ENCODE measurements around the gene RERG. TPM values are rescaled to one million over a fixed set of nuclear protein-coding genes. Genes with fewer than 3 reads are reported as not detected.

Gene RERG
- total RNA-seq, 1 experiment from 2014 or later = not detected

DNA sequence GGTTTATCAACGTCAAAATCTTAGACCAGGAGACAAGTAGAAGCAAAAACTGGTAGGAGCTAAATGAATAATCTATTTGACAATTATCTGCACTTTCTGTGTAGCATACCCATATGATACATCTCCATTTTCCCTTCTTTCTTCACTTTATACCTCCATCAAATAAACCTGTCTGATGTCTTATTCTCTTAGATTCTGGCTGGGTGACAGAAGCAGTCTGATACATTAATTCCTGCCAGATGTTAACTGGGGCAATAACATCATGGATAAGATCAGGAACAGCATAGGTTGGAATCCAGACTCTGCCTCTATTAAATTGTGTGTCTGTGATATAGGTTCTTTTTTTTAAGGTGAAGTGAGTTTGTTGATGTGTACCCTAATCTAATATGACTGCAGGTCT lies 11.7 kb upstream of the RERG start:
- intact Hi-C loops (cut with micrococcal nuclease; ENCODE audit: unreplicated experiment) (no loop called here), in situ Hi-C loops (cut with HindIII; ENCODE audit: low pct_unique_long_range_greater_than_20kb, low sequenced_read_pairs) (no loop called here)
- DNase-seq (ENCODE audit: low read depth, low spot score) = no peak
- no TSS peak for BruUV-seq (replicated peaks)
- POLR2A ChIA-PET = no interaction called here
- Histone ChIP-seq H3K36me3 (ENCODE audit: control insufficient read depth, insufficient read depth, low read length) (no peaks in the 10 kb centered on the region), H3K9me3 (ENCODE audit: control insufficient read depth, insufficient read depth, low read depth, low read length) (no peaks in the 10 kb centered on the region), H3K4me1 (ENCODE audit: control insufficient read depth, insufficient read depth, low read length) (no peaks in the 10 kb centered on the region), H3K27ac (ENCODE audit: low read length) (no peak overlapping the region), H3K27me3 (ENCODE audit: control insufficient read depth, insufficient read depth, low read length) (no peaks in the 10 kb centered on the region), H3K4me3 (ENCODE audit: low read depth in 2 of 2, low read length in 2 of 2) (no peak overlapping the region)
- no peak for ATAC-seq
- TF ChIP-seq SIN3A (IDR thresholded peaks at IDR 0.05; ENCODE audit: borderline replicate concordance, insufficient read depth, low read depth, low read length) (no peak), TCF7L2 (IDR thresholded peaks at IDR 0.05; ENCODE audit: low read depth, low read length) (no peak), POLR2AphosphoS5 (IDR thresholded peaks at IDR 0.05; ENCODE audit: low read depth, low read length) (no peak)
- TF ChIP-seq, protein P1, sequence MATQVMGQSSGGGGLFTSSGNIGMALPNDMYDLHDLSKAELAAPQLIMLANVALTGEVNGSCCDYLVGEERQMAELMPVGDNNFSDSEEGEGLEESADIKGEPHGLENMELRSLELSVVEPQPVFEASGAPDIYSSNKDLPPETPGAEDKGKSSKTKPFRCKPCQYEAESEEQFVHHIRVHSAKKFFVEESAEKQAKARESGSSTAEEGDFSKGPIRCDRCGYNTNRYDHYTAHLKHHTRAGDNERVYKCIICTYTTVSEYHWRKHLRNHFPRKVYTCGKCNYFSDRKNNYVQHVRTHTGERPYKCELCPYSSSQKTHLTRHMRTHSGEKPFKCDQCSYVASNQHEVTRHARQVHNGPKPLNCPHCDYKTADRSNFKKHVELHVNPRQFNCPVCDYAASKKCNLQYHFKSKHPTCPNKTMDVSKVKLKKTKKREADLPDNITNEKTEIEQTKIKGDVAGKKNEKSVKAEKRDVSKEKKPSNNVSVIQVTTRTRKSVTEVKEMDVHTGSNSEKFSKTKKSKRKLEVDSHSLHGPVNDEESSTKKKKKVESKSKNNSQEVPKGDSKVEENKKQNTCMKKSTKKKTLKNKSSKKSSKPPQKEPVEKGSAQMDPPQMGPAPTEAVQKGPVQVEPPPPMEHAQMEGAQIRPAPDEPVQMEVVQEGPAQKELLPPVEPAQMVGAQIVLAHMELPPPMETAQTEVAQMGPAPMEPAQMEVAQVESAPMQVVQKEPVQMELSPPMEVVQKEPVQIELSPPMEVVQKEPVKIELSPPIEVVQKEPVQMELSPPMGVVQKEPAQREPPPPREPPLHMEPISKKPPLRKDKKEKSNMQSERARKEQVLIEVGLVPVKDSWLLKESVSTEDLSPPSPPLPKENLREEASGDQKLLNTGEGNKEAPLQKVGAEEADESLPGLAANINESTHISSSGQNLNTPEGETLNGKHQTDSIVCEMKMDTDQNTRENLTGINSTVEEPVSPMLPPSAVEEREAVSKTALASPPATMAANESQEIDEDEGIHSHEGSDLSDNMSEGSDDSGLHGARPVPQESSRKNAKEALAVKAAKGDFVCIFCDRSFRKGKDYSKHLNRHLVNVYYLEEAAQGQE (IDR thresholded peaks at IDR 0.05; ENCODE audit: insufficient read depth in 1 of 2, low read depth in 2 of 2, low read length in 1 of 2) = no peak
- TF ChIP-seq, protein P2, sequence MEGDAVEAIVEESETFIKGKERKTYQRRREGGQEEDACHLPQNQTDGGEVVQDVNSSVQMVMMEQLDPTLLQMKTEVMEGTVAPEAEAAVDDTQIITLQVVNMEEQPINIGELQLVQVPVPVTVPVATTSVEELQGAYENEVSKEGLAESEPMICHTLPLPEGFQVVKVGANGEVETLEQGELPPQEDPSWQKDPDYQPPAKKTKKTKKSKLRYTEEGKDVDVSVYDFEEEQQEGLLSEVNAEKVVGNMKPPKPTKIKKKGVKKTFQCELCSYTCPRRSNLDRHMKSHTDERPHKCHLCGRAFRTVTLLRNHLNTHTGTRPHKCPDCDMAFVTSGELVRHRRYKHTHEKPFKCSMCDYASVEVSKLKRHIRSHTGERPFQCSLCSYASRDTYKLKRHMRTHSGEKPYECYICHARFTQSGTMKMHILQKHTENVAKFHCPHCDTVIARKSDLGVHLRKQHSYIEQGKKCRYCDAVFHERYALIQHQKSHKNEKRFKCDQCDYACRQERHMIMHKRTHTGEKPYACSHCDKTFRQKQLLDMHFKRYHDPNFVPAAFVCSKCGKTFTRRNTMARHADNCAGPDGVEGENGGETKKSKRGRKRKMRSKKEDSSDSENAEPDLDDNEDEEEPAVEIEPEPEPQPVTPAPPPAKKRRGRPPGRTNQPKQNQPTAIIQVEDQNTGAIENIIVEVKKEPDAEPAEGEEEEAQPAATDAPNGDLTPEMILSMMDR (IDR thresholded peaks at IDR 0.05) = no peak
- CTCF ChIA-PET = no interaction called here

DNA sequence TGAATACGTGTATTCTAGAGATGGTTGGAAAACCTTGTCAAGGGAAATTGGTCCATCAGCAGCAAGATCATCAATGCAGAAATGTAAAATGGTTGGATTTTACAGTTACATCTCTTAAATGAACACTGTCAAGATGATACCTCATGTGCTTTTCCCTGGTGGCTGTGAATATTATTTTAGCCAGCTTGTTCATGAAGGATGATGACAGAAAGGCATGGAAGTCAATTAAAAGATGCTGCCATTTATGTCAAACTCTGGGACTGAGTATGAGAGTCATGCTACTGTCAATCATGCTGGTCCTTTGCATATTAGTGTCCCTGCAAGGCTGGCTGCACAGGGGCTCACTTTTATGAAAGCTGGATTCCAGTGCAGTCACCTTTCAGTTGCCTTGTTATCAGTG lies 10.3 kb upstream of the RERG start:
- H3K9me3 ChIP-seq (ENCODE audit: control insufficient read depth, insufficient read depth, low read depth, low read length) = no peaks in the 10 kb centered on the region
- CTCF ChIA-PET = no interaction called here
- POLR2A ChIA-PET = no interaction called here
- BruUV-seq (replicated peaks) = no TSS peak
- no peak for ATAC-seq
- no peak for DNase-seq (ENCODE audit: low read depth, low spot score)
- H3K4me3 ChIP-seq (ENCODE audit: low read depth in 2 of 2, low read length in 2 of 2) = no peak overlapping the region
- TF ChIP-seq, protein P2 (IDR thresholded peaks at IDR 0.05) = no peak
- TF ChIP-seq SIN3A (IDR thresholded peaks at IDR 0.05; ENCODE audit: borderline replicate concordance, insufficient read depth, low read depth, low read length) (no peak), POLR2AphosphoS5 (IDR thresholded peaks at IDR 0.05; ENCODE audit: low read depth, low read length) (no peak), TCF7L2 (IDR thresholded peaks at IDR 0.05; ENCODE audit: low read depth, low read length) (no peak)
- TF ChIP-seq, protein P1 (IDR thresholded peaks at IDR 0.05; ENCODE audit: insufficient read depth in 1 of 2, low read depth in 2 of 2, low read length in 1 of 2) = no peak
- H3K4me1 ChIP-seq (ENCODE audit: control insufficient read depth, insufficient read depth, low read length) = no peaks in the 10 kb centered on the region
- intact Hi-C loops (cut with micrococcal nuclease; ENCODE audit: unreplicated experiment) = no loop called here
- H3K36me3 ChIP-seq (ENCODE audit: control insufficient read depth, insufficient read depth, low read length) = no peaks in the 10 kb centered on the region
- no peaks in the 10 kb centered on the region for H3K27me3 ChIP-seq (ENCODE audit: control insufficient read depth, insufficient read depth, low read length)
- in situ Hi-C loops (cut with HindIII; ENCODE audit: low pct_unique_long_range_greater_than_20kb, low sequenced_read_pairs) = no loop called here
- H3K27ac ChIP-seq (ENCODE audit: low read length) = no peak overlapping the region

Data from Panc1 (cell line).